Measurements from ENCODE around the gene ZNF25.
"Not testable (repeated sequence)": the region's sequence is repeated elsewhere in the genome, so short reads cannot be mapped to it uniquely, and the experiment has no call there.

The ZNF25 gene

GRCh38 chr10:37937864-37938263 lies 38.6 kb downstream of the ZNF25 start:
- no peak for DNase-seq

DNA sequence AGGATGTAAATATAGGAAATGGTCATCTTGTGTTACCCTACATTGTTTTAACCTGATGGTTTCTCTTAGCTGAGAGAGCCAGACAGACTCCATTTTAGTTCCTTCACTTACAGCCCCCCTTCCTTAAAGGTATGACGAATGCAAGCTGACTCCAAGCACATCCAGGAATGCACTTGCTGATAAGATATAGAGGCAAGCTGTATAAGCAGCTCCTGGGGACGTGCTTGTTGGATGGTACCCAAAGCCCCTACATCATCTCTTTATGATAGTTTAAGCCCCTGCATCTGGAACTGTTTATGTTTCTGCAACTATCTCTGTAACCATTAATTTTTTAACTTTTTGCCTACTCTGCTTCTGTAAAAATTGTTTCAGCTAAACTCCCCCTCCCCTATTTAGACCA lies 41.7 kb downstream of the ZNF25 start:
- no peak for DNase-seq

- no peak for DNase-seq
Observed at GRCh38 chr10:37930423-37930822, 46.0 kb downstream of the ZNF25 start.

DNA sequence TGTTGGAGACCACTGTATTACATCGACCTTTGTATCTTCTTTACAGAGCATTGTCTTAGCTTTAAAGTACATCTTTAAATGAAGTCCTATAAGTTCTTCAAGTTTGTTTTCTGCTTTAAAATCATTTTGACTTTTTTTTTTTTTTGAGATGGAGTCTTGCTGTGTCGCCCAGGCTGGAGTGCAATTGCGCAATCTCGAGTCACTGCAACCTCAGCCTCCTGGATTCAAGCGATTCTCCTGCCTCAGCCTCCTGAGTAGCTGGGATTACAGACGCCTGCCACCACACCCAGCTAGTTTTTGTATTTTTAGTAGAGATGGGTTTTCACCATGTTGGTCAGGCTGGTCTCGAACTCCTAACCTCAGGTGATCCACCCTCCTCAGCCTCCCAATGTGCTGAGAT lies 68.3 kb downstream of the ZNF25 start:
- not testable (repeated sequence) for DNase-seq

DNA sequence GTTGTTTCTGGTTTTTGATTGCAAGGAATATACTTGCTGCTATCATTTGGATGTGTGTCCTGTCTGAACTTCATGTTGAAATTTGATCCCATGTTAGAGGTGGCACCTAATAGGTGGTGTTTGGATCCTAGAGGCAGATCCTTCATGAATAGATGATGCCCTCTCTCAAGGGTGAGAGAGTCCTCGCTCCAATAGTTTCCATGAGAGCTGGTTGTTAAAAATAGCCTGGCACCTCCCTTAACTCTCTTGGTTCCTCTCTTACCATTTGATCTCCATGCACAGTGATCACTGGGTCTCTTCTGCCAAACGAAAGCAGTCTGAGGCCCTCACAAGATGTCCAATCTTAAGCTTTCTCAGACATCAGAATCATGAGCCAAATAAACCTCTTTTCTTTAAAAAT lies 70.1 kb downstream of the ZNF25 start:
- DNase-seq: no peak
